WTC11 (cell line): Measurements from ENCODE around the gene SRCIN1. TPM values are rescaled to one million over a fixed set of nuclear protein-coding genes. Genes with fewer than 3 reads are reported as not detected.

Experiments used
- ATAC-seq: fragments of 200-7000 bp; cut with Tn5 transposase; 2 replicates; pipeline ENCODE4 v1.10.0; 2021; ENCODE audit warnings: mild to moderate bottlenecking, moderate library complexity
- CTCF ChIA-PET: fragments of 300-600 bp; sonication (Branson Sonifier 250); formaldehyde crosslinking; loops from one replicate; lab custom pipeline; 2021; ENCODE audit warnings: antibody characterized with exemption; lab: Charles Lee
- POLR2A ChIA-PET: fragments of 350-600 bp; sonication (Branson Sonifier 250); formaldehyde crosslinking; loops from one replicate; lab custom pipeline; 2021; ENCODE audit warnings: antibody characterized with exemption; lab: Charles Lee
- DNase-seq: peaks from one replicate; pipeline ENCODE4 v3.0.0; 2021; ENCODE audit warnings: low spot score
- H3K27ac Mint-ChIP-seq: 2 replicates; pipeline ENCODE4 v1.8.0; 2021; ENCODE audit warnings: mixed read lengths
- H3K27me3 Mint-ChIP-seq: 2 replicates; pipeline ENCODE4 v1.8.0; 2021; ENCODE audit warnings: low read depth, mild to moderate bottlenecking, moderate library complexity, mixed read lengths
- H3K36me3 Mint-ChIP-seq: 2 replicates; pipeline ENCODE4 v1.8.0; 2021; ENCODE audit warnings: mixed read lengths
- H3K4me1 Mint-ChIP-seq: 2 replicates; pipeline ENCODE4 v1.8.0; 2022; ENCODE audit warnings: mixed read lengths
- H3K4me3 Mint-ChIP-seq: 2 replicates; pipeline ENCODE4 v1.8.0; 2021; ENCODE audit warnings: mild to moderate bottlenecking, moderate library complexity, mixed read lengths
- H3K9me3 Mint-ChIP-seq: 2 replicates; pipeline ENCODE4 v1.8.0; 2021; ENCODE audit warnings: mixed read lengths
- ETV6 ChIP-seq: sonication (generic); formaldehyde crosslinking; IDR thresholded peaks from 2 replicates; pipeline ENCODE4 v1.8.1; 2022; ENCODE audit warnings: mild to moderate bottlenecking, missing genetic modification reagents
- FOXK1 ChIP-seq: sonication (generic); formaldehyde crosslinking; IDR thresholded peaks from 2 replicates; pipeline ENCODE4 v1.8.0; 2022; ENCODE audit warnings: mild to moderate bottlenecking, moderate library complexity, missing genetic modification reagents
- FOXP1 ChIP-seq: sonication (generic); formaldehyde crosslinking; IDR thresholded peaks from 2 replicates; pipeline ENCODE4 v1.8.0; 2022; ENCODE audit warnings: missing genetic modification reagents, mild to moderate bottlenecking, moderate library complexity, borderline replicate concordance
- GTF2I ChIP-seq: fragments of 250-450 bp; sonication (Bioruptor Pico); conservative IDR thresholded peaks from 2 replicates; pipeline ENCODE4 v1.4.0; 2021; ENCODE audit warnings: mild to moderate bottlenecking
- MYBL2 ChIP-seq: sonication (generic); formaldehyde crosslinking; IDR thresholded peaks from 2 replicates; pipeline ENCODE4 v1.8.1; 2023; ENCODE audit warnings: mild to moderate bottlenecking, moderate library complexity, missing genetic modification reagents
- SP1 ChIP-seq: sonication (generic); formaldehyde crosslinking; conservative IDR thresholded peaks from 2 replicates; pipeline ENCODE4 v1.8.1; 2022; ENCODE audit warnings: missing genetic modification reagents
- ZNF121 ChIP-seq: sonication (generic); formaldehyde crosslinking; IDR thresholded peaks from 2 replicates; pipeline ENCODE4 v1.8.0; 2023; ENCODE audit warnings: missing genetic modification reagents
- ZNF263 ChIP-seq: sonication (generic); formaldehyde crosslinking; IDR thresholded peaks from 2 replicates; pipeline ENCODE4 v1.8.1; 2022; ENCODE audit warnings: low read depth, mild to moderate bottlenecking, moderate library complexity, missing genetic modification reagents
- ZNF423 ChIP-seq: fragments of 250-450 bp; sonication (Bioruptor Pico); IDR thresholded peaks from 2 replicates; pipeline ENCODE4 v2.1.2; 2022; ENCODE audit warnings: mild to moderate bottlenecking, moderate library complexity
- ZNF671 ChIP-seq: fragments of 250-450 bp; sonication (Bioruptor Pico); IDR thresholded peaks from 2 replicates; pipeline ENCODE4 v1.8.0; 2021; ENCODE audit warnings: mild to moderate bottlenecking
- total RNA-seq: library from RNA; stranded (reverse); gene quantifications from 3 replicates; pipeline ENCODE4 v1.2.3, GENCODE V29; 2021
- TF ChIP-seq, protein P1 (sequence below): sonication (generic); formaldehyde crosslinking; IDR thresholded peaks from 2 replicates; pipeline ENCODE4 v1.8.1; 2022; ENCODE audit warnings: missing genetic modification reagents, borderline replicate concordance
- TF ChIP-seq, protein P2 (sequence below): sonication (generic); formaldehyde crosslinking; IDR thresholded peaks from 2 replicates; pipeline ENCODE4 v1.8.0; 2022; ENCODE audit warnings: mild to moderate bottlenecking, missing genetic modification reagents
- TF ChIP-seq, protein P3 (sequence below): fragments of 250-450 bp; sonication (Bioruptor Pico); IDR thresholded peaks from 2 replicates; pipeline ENCODE4 v1.9.0; 2021; ENCODE audit warnings: mild to moderate bottlenecking
- TF ChIP-seq, protein P4 (sequence below): sonication (generic); formaldehyde crosslinking; IDR thresholded peaks from 2 replicates; pipeline ENCODE4 v1.8.0; 2022; ENCODE audit warnings: missing genetic modification reagents
- TF ChIP-seq, protein P5 (sequence below): sonication (generic); formaldehyde crosslinking; IDR thresholded peaks from 2 replicates; pipeline ENCODE4 v1.8.1; 2023; ENCODE audit warnings: mild to moderate bottlenecking, missing genetic modification reagents
- TF ChIP-seq, protein P6 (sequence below): sonication (generic); formaldehyde crosslinking; IDR thresholded peaks from 2 replicates; pipeline ENCODE4 v1.8.1; 2022; ENCODE audit warnings: low read depth, missing genetic modification reagents, borderline replicate concordance
- TF ChIP-seq, protein P7 (sequence below): sonication (generic); formaldehyde crosslinking; IDR thresholded peaks from 2 replicates; pipeline ENCODE4 v1.8.0; 2022; ENCODE audit warnings: mild to moderate bottlenecking, missing genetic modification reagents

Gene SRCIN1
- total RNA-seq, 1 experiment from 2014 or later: 17.3 TPM

DNA sequence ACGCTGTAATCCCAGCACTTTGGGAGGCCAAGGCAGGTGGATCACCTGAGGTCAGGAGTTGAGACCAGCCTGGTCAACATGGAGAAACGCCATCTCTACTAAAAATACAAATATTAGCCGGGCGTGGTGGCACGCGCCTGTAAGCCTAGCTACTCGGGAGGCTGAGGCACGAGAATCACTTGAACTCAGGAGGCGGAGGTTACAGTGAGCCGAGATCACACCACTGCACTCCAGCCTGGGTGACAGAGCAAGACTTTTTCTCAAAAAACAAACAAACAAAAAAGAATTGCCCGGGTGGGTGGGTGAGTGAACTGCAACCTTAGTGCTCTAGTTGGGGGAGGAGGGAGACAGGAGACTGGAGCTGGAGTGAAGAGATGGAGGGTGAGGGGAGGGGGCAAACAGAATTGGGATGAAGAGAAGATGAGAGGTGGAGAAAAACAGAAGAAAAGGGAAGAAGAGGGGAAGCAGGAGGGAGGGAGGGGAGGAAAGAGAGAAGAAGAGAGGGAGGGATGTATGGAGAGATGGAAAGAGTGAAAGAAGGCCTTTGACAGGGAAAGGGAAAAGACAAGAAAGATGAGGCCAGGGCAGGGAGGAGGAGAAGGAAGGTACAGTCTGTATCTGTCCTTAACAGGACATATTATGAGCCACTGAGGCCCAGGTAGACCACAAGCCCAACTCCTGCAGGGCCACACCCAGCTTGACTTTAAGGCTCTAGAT, 5.5 kb upstream of the SRCIN1 start:
- ChIA-PET POLR2A (no interaction called here), CTCF (interaction anchor here (0.8 to 27.2 kb wide), 3 partner anchors 51 to 61 kb away, joined by 3 to 727 read pairs (median 3); partner anchors contain the start of gene EPOP)
- peaks cover 13% of the 10 kb centered on the region for H3K9me3 Mint-ChIP-seq
- H3K36me3 Mint-ChIP-seq: peaks cover 14% of the 10 kb centered on the region
- DNase-seq (no peak), ATAC-seq (no peak)
- H3K27me3 Mint-ChIP-seq: peaks cover 28% of the 10 kb centered on the region
- no peak overlapping the region for H3K27ac Mint-ChIP-seq
- H3K4me1 Mint-ChIP-seq: peaks cover 71% of the 10 kb centered on the region
- no peak overlapping the region for H3K4me3 Mint-ChIP-seq
- TF ChIP-seq, protein P1, sequence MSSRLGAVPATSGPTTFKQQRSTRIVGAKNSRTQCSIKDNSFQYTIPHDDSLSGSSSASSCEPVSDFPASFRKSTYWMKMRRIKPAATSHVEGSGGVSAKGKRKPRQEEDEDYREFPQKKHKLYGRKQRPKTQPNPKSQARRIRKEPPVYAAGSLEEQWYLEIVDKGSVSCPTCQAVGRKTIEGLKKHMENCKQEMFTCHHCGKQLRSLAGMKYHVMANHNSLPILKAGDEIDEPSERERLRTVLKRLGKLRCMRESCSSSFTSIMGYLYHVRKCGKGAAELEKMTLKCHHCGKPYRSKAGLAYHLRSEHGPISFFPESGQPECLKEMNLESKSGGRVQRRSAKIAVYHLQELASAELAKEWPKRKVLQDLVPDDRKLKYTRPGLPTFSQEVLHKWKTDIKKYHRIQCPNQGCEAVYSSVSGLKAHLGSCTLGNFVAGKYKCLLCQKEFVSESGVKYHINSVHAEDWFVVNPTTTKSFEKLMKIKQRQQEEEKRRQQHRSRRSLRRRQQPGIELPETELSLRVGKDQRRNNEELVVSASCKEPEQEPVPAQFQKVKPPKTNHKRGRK (CRISPR knock-in tag): 0 out of 2 replicates have a peak, but pooled peaks have one; percentile 56
- TF ChIP-seq, protein P2, sequence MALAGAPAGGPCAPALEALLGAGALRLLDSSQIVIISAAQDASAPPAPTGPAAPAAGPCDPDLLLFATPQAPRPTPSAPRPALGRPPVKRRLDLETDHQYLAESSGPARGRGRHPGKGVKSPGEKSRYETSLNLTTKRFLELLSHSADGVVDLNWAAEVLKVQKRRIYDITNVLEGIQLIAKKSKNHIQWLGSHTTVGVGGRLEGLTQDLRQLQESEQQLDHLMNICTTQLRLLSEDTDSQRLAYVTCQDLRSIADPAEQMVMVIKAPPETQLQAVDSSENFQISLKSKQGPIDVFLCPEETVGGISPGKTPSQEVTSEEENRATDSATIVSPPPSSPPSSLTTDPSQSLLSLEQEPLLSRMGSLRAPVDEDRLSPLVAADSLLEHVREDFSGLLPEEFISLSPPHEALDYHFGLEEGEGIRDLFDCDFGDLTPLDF: no peak

DNA sequence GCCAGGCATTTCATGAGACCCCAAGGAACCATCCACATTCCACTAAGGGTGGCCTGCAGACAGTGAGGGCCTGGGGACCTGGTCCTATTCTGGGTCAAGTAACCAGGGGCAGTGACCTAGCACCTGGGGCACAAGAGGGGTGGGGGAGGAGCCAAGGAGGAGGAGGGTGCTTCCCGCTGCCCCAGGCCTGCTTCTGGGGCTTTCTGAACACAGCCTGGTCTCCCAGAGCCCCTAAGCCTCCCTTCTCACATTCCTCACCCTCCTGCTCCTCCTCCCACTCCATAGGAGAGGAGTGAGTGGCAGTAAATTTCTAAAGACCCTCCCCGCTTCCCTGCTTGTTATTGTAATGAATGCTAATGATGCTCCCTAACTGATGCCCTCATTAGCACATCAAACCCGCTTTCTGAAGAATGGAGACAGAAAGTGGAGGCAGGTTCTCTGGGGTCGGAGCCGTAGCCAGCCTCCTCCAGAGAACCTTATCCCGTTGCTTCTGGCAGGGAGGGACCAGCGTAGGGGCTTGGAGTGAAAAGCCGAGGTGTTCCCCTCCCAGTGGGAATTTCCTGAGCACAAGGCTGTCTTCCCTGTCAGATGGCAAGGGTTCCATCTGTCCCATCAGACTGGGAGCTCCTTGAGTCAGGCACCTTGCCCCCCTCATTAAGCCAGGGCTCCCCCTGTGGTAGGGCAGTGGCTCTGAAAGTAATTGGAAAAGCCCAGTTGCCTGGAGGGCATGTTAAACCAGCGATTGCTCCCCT, 3.7 kb upstream of the SRCIN1 start:
- Mint-ChIP-seq H3K27me3 (peaks cover 28% of the 10 kb centered on the region), H3K4me1 (peaks cover 65% of the 10 kb centered on the region), H3K4me3 (peak overlapping the region; percentile 45), H3K27ac (peak overlapping the region; percentile 92), H3K9me3 (peaks cover 13% of the 10 kb centered on the region), H3K36me3 (peaks cover 14% of the 10 kb centered on the region)
- peak; percentile 84 for ATAC-seq
- DNase-seq: peak; percentile 81
- CTCF ChIA-PET: interaction anchor here (0.6 to 27.2 kb wide), 15 partner anchors 8 to 100 kb away, joined by 3 to 727 read pairs (median 5); partner anchors contain the start of gene EPOP
- POLR2A ChIA-PET: interaction anchor here (0.9 to 1.6 kb wide), 2 partner anchors 27 to 51 kb away, joined by 3 to 5 read pairs; no protein-coding TSS in a partner anchor
- TF ChIP-seq ZNF263 (CRISPR knock-in tag) (peak; percentile 86; the same call in 1 of the 2 replicates), ZNF671 (CRISPR knock-in tag) (no peak), GTF2I (0 out of 2 replicates have a peak, but pooled peaks have one; percentile 25), ETV6 (CRISPR knock-in tag) (peak; percentile 53; the same call in 1 of the 2 replicates), FOXK1 (0 out of 2 replicates have a peak, but pooled peaks have one; percentile 49), ZNF121 (CRISPR knock-in tag) (peak; percentile 92), MYBL2 (CRISPR knock-in tag) (0 out of 2 replicates have a peak, but pooled peaks have one; percentile 52), SP1 (CRISPR knock-in tag) (peak; percentile 73), ZNF423 (CRISPR knock-in tag) (no peak), FOXP1 (CRISPR knock-in tag) (0 out of 2 replicates have a peak, but pooled peaks have one; percentile 16)
- TF ChIP-seq, protein P3, sequence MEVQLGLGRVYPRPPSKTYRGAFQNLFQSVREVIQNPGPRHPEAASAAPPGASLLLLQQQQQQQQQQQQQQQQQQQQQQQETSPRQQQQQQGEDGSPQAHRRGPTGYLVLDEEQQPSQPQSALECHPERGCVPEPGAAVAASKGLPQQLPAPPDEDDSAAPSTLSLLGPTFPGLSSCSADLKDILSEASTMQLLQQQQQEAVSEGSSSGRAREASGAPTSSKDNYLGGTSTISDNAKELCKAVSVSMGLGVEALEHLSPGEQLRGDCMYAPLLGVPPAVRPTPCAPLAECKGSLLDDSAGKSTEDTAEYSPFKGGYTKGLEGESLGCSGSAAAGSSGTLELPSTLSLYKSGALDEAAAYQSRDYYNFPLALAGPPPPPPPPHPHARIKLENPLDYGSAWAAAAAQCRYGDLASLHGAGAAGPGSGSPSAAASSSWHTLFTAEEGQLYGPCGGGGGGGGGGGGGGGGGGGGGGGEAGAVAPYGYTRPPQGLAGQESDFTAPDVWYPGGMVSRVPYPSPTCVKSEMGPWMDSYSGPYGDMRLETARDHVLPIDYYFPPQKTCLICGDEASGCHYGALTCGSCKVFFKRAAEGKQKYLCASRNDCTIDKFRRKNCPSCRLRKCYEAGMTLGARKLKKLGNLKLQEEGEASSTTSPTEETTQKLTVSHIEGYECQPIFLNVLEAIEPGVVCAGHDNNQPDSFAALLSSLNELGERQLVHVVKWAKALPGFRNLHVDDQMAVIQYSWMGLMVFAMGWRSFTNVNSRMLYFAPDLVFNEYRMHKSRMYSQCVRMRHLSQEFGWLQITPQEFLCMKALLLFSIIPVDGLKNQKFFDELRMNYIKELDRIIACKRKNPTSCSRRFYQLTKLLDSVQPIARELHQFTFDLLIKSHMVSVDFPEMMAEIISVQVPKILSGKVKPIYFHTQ (CRISPR knock-in tag): peak; percentile 46; the same call in 1 of the 2 replicates
- TF ChIP-seq, protein P4, sequence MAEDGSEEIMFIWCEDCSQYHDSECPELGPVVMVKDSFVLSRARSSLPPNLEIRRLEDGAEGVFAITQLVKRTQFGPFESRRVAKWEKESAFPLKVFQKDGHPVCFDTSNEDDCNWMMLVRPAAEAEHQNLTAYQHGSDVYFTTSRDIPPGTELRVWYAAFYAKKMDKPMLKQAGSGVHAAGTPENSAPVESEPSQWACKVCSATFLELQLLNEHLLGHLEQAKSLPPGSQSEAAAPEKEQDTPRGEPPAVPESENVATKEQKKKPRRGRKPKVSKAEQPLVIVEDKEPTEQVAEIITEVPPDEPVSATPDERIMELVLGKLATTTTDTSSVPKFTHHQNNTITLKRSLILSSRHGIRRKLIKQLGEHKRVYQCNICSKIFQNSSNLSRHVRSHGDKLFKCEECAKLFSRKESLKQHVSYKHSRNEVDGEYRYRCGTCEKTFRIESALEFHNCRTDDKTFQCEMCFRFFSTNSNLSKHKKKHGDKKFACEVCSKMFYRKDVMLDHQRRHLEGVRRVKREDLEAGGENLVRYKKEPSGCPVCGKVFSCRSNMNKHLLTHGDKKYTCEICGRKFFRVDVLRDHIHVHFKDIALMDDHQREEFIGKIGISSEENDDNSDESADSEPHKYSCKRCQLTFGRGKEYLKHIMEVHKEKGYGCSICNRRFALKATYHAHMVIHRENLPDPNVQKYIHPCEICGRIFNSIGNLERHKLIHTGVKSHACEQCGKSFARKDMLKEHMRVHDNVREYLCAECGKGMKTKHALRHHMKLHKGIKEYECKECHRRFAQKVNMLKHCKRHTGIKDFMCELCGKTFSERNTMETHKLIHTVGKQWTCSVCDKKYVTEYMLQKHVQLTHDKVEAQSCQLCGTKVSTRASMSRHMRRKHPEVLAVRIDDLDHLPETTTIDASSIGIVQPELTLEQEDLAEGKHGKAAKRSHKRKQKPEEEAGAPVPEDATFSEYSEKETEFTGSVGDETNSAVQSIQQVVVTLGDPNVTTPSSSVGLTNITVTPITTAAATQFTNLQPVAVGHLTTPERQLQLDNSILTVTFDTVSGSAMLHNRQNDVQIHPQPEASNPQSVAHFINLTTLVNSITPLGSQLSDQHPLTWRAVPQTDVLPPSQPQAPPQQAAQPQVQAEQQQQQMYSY (CRISPR knock-in tag): no peak
- TF ChIP-seq, protein P5, sequence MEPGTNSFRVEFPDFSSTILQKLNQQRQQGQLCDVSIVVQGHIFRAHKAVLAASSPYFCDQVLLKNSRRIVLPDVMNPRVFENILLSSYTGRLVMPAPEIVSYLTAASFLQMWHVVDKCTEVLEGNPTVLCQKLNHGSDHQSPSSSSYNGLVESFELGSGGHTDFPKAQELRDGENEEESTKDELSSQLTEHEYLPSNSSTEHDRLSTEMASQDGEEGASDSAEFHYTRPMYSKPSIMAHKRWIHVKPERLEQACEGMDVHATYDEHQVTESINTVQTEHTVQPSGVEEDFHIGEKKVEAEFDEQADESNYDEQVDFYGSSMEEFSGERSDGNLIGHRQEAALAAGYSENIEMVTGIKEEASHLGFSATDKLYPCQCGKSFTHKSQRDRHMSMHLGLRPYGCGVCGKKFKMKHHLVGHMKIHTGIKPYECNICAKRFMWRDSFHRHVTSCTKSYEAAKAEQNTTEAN (CRISPR knock-in tag): peak; percentile 95
- TF ChIP-seq, protein P6, sequence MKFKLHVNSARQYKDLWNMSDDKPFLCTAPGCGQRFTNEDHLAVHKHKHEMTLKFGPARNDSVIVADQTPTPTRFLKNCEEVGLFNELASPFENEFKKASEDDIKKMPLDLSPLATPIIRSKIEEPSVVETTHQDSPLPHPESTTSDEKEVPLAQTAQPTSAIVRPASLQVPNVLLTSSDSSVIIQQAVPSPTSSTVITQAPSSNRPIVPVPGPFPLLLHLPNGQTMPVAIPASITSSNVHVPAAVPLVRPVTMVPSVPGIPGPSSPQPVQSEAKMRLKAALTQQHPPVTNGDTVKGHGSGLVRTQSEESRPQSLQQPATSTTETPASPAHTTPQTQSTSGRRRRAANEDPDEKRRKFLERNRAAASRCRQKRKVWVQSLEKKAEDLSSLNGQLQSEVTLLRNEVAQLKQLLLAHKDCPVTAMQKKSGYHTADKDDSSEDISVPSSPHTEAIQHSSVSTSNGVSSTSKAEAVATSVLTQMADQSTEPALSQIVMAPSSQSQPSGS (CRISPR knock-in tag): no peak
- TF ChIP-seq, protein P7, sequence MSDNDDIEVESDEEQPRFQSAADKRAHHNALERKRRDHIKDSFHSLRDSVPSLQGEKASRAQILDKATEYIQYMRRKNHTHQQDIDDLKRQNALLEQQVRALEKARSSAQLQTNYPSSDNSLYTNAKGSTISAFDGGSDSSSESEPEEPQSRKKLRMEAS (CRISPR knock-in tag): peak; percentile 22; the same call in 1 of the 2 replicates
